Measurements from ENCODE around the gene NOC4L.

DNA sequence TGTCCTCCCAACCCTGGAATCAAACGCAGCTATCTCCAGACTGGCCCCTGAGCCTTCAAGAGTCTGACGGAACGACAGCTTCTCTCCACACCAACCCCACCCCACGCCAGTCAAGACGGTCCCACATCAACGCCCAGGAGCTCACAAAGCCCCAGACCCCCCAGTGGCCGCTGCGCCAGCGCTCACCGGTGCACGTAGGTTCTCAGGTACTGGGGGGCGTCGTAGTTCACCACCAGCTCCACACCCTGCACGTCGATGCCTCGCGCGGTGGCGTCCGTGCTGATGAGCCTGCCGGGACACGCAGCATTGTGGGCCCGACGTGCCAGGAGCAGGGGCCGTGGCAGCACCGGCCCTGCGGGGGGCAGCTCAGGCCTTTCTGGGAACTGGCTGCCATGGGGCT lies 4.3 kb upstream of the NOC4L start:
- no peak for TF ChIP-seq CTCF (IDR thresholded peaks at IDR 0.05)
- TF ChIP-seq POLR2AphosphoS5 (IDR thresholded peaks at IDR 0.05), result no peak
- TF ChIP-seq EP300 (IDR thresholded peaks at IDR 0.05), result no peak
